Loucy (cell line): ENCODE results near the gene LIG1.

Source experiments
- H2AFZ ChIP-seq: fragments of 200-600 bp; sonication (generic); 2 replicates; pipeline ENCODE4 v1.6.0; 2016; ENCODE audit warnings: antibody characterized with exemption, mild to moderate bottlenecking, low read length, moderate library complexity
- H3F3A ChIP-seq: fragments of 200-600 bp; 2 replicates; pipeline ENCODE4 v1.6.0; 2016; ENCODE audit warnings: antibody characterized with exemption, low read depth, mild to moderate bottlenecking
- H3K27me3 ChIP-seq: fragments of 200-600 bp; sonication (generic); 2 replicates; pipeline ENCODE4 v1.6.1; 2014; ENCODE audit warnings: low read length, mild to moderate bottlenecking; ENCODE audit not compliant: insufficient read depth, poor library complexity, severe bottlenecking
- H3K36me3 ChIP-seq: fragments of 200-600 bp; sonication (generic); 2 replicates; pipeline ENCODE4 v1.6.1; 2016; ENCODE audit warnings: low read length; ENCODE audit not compliant: insufficient read depth
- H3K4me1 ChIP-seq: fragments of 200-600 bp; sonication (generic); 2 replicates; pipeline ENCODE4 v1.5.1; 2014; ENCODE audit warnings: low read length, mild to moderate bottlenecking; ENCODE audit not compliant: insufficient read depth, poor library complexity, severe bottlenecking
- H3K4me2 ChIP-seq: fragments of 200-600 bp; sonication (generic); 2 replicates; pipeline ENCODE4 v1.6.0; 2014; ENCODE audit warnings: antibody characterized with exemption, low read length, low read depth, mild to moderate bottlenecking; ENCODE audit not compliant: poor library complexity, severe bottlenecking
- H3K4me3 ChIP-seq: fragments of 200-600 bp; sonication (generic); 2 replicates; pipeline ENCODE4 v1.5.1; 2014; ENCODE audit warnings: low read length, mild to moderate bottlenecking, mixed read lengths; ENCODE audit not compliant: poor library complexity, severe bottlenecking
- H3K79me2 ChIP-seq: fragments of 200-600 bp; sonication (generic); 2 replicates; pipeline ENCODE4 v1.6.1; 2014; ENCODE audit warnings: low read length; ENCODE audit not compliant: insufficient read depth
- H3K9ac ChIP-seq: fragments of 200-600 bp; sonication (generic); 2 replicates; pipeline ENCODE4 v1.6.0; 2014; ENCODE audit warnings: mild to moderate bottlenecking, low read depth, low read length, moderate library complexity; ENCODE audit not compliant: poor library complexity, severe bottlenecking
- H3K9me2 ChIP-seq: fragments of 200-600 bp; sonication (generic); replicated peaks from 2 replicates; pipeline ENCODE4 v1.6.1; 2016; ENCODE audit warnings: low read depth, low read length, mixed read lengths
- H3K9me3 ChIP-seq: fragments of 200-600 bp; sonication (generic); 2 replicates; pipeline ENCODE4 v1.6.1; 2014; ENCODE audit warnings: mild to moderate bottlenecking, antibody characterized with exemption, low read length, low read depth; ENCODE audit not compliant: insufficient read depth
- H4K20me1 ChIP-seq: fragments of 200-600 bp; sonication (generic); 2 replicates; pipeline ENCODE4 v1.6.0; 2014; ENCODE audit warnings: antibody characterized with exemption, low read length, mild to moderate bottlenecking; ENCODE audit not compliant: insufficient read depth, poor library complexity, severe bottlenecking
- CTCF ChIP-seq: fragments of 200-600 bp; sonication (generic); conservative IDR thresholded peaks from 2 replicates; pipeline ENCODE4 v1.5.1; 2014; ENCODE audit warnings: mild to moderate bottlenecking, antibody characterized with exemption, low read length
- EZH2phosphoT487 ChIP-seq: fragments of 200-600 bp; IDR thresholded peaks from 2 replicates; pipeline ENCODE4 v1.6.1; 2018; ENCODE audit warnings: antibody characterized with exemption, mild to moderate bottlenecking, moderate library complexity, borderline replicate concordance

The LIG1 gene

DNA sequence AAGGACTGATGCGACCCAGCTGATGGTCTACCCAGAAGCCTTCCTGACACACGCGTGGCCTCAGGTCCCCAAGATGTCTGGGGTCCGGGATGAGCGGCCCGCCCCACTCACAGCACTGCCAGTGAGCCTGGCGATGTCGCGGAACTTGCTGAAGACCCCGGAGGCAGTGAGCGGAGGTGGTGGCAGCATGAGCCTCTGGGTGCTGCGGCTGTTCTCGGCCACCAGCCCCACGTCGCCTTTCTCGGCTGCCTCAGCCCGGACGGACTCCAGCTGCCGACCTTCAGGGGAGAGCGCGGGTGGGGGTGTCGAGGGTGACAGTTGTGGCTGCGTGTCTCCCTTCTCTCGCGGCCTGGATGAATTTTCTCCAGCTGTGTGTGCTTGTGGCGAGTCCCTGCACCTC lies 32.7 kb downstream of the LIG1 start:
- Histone ChIP-seq H3K79me2 (no peaks in the 10 kb centered on the region), H3K9ac (no peak overlapping the region)
- TF ChIP-seq EZH2phosphoT487 (no peak), CTCF (no peak)

GRCh38 chr19:48136547-48136946 lies 33.6 kb downstream of the LIG1 start:
- Histone ChIP-seq H3K9ac (no peak overlapping the region), H3K4me3 (no peak overlapping the region), H3K79me2 (no peaks in the 10 kb centered on the region), H3K4me1 (no peaks in the 10 kb centered on the region), H3K9me2 (no peaks in the 10 kb centered on the region), H3K27me3 (no peaks in the 10 kb centered on the region), H3K36me3 (peaks cover 37% of the 10 kb centered on the region; the same call in 1 of the 2 replicates), H3K9me3 (no peaks in the 10 kb centered on the region), H3F3A (no peaks in the 10 kb centered on the region), H2AFZ (no peak overlapping the region), H4K20me1 (no peaks in the 10 kb centered on the region), H3K4me2 (no peak overlapping the region)
- no peak for TF ChIP-seq EZH2phosphoT487
- TF ChIP-seq CTCF = no peak

More for the DNA sequence above, 32.7 kb downstream of the LIG1 start:
- H3F3A ChIP-seq = no peaks in the 10 kb centered on the region
- H3K4me3 ChIP-seq = no peak overlapping the region
- H3K9me2 ChIP-seq = no peaks in the 10 kb centered on the region
- peaks cover 35% of the 10 kb centered on the region; the same call in 1 of the 2 replicates for H3K36me3 ChIP-seq
- no peaks in the 10 kb centered on the region for H3K27me3 ChIP-seq
- no peaks in the 10 kb centered on the region for H3K4me1 ChIP-seq
- H3K4me2 ChIP-seq = no peak overlapping the region
- no peaks in the 10 kb centered on the region for H4K20me1 ChIP-seq
- H2AFZ ChIP-seq = no peak overlapping the region
- H3K9me3 ChIP-seq = no peaks in the 10 kb centered on the region

GRCh38 chr19:48135411-48135810 lies 34.7 kb downstream of the LIG1 start:
- Histone ChIP-seq H3K4me3 (no peak overlapping the region), H3K79me2 (no peaks in the 10 kb centered on the region), H3F3A (no peaks in the 10 kb centered on the region), H3K9me3 (no peaks in the 10 kb centered on the region), H3K4me2 (no peak overlapping the region), H3K9ac (no peak overlapping the region), H3K27me3 (no peaks in the 10 kb centered on the region), H2AFZ (no peak overlapping the region), H3K36me3 (peaks cover 39% of the 10 kb centered on the region; the same call in 1 of the 2 replicates), H3K4me1 (no peaks in the 10 kb centered on the region), H4K20me1 (no peaks in the 10 kb centered on the region), H3K9me2 (no peaks in the 10 kb centered on the region)
- TF ChIP-seq CTCF = no peak
- no peak for TF ChIP-seq EZH2phosphoT487
